ENCODE measurements around the gene PRH2. TPM values are rescaled to one million over a fixed set of nuclear protein-coding genes. Genes with fewer than 3 reads are reported as not detected.

Gene PRH2
- total RNA-seq, 2 experiments from 2014 or later = not detected

DNA sequence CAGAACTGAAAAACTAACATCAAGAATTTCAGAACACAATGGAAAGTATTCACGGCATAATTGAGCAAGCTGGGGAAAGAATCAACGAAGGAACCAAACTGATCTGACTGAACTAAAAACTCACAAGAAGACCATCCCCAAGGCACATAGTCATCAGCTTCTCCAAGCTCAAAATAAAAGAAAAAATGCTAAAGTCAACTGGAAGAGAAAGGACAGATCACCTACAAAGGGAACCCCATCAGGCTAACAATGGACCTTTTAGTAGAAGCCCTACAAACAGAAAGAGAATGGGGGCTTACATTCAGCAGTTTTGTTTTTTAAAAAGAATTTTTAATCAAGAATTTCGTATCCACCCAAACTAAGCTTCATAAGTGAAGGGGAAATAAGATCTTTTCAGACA, 45.9 kb downstream of the PRH2 start:
- CTCF ChIA-PET = no interaction called here
- H3K27me3 Mint-ChIP-seq = peaks cover 25% of the 10 kb centered on the region

DNA sequence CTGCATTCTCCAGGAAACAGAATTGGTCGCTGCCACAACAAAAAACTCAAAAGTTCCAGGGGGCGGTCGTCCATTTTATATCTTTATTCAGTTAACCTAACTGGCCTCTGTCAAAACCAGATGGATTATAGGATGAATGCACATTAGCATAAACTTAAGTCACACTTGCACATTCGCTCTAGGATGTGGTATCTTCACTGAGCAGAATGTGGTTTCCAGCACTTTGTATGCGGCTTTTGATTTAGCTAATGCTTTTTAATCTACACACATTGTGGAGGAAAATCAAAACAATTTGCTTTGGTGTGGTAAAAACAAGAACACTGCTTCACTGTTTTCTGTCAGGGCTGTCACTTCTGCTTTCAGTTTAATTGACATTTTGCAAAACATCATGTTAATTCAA, 53.2 kb downstream of the PRH2 start:
- H3K27me3 Mint-ChIP-seq = peaks cover 33% of the 10 kb centered on the region
- CTCF ChIA-PET = no interaction called here
- POLR2A ChIA-PET = interaction anchor here (1.7 kb wide), 1 partner anchor 189 kb away, joined by 6 read pairs; the partner anchor contains the start of gene SMIM10L1
- no peak overlapping the region for H3K4me3 Mint-ChIP-seq
- DNase-seq = peak; percentile 55
- H3K36me3 Mint-ChIP-seq (ENCODE audit: low read depth) = peaks cover 4% of the 10 kb centered on the region
- H3K27ac Mint-ChIP-seq = no peak overlapping the region
- no peaks in the 10 kb centered on the region for H3K9me3 Mint-ChIP-seq
- peaks cover 18% of the 10 kb centered on the region for H3K4me1 Mint-ChIP-seq

More for the DNA sequence above, 45.9 kb downstream of the PRH2 start:
- Mint-ChIP-seq H3K4me1 (no peaks in the 10 kb centered on the region), H3K9me3 (no peaks in the 10 kb centered on the region), H3K36me3 (ENCODE audit: low read depth) (peaks cover 4% of the 10 kb centered on the region), H3K27ac (no peak overlapping the region), H3K4me3 (no peak overlapping the region)
- no peak for DNase-seq
- POLR2A ChIA-PET = no interaction called here

Other genes starting within 250 kb of the PRH2 start
- gene YBX3, start 205.9 kb upstream of the PRH2 start, total RNA-seq = 10 to 100 TPM; 38.4 to 46.4 TPM
- gene TAS2R7, start 126.6 kb upstream of the PRH2 start, total RNA-seq = not detected
- not detected for gene TAS2R8, start 122.0 kb upstream of the PRH2 start, total RNA-seq
- not detected for gene TAS2R9, start 119.1 kb upstream of the PRH2 start, total RNA-seq
- gene TAS2R10, start 102.9 kb upstream of the PRH2 start, total RNA-seq = under 1 TPM; 0.30 to 0.35 TPM
- under 1 TPM; 0.68 to 0.98 TPM for gene PRR4, start 79.8 kb upstream of the PRH2 start, total RNA-seq
- gene PRH1, start 45.0 kb upstream of the PRH2 start, total RNA-seq = 10 to 100 TPM in 1 of 2 experiments, 1 to 10 TPM in 1; 9.7 to 10.8 TPM
- gene TAS2R13, start 19.7 kb upstream of the PRH2 start, total RNA-seq = under 1 TPM; 0.23 to 0.25 TPM
- gene TAS2R14, start 10.0 kb downstream of the PRH2 start, total RNA-seq = 1 to 10 TPM; 1.2 to 1.3 TPM
- gene TAS2R50, start 57.7 kb downstream of the PRH2 start, total RNA-seq = under 1 TPM; 0.25 to 0.73 TPM
- gene TAS2R20, start 69.1 kb downstream of the PRH2 start, total RNA-seq = under 1 TPM; 0.50 to 0.78 TPM
- 1 to 10 TPM; 1.1 to 1.3 TPM for gene TAS2R19, start 93.4 kb downstream of the PRH2 start, total RNA-seq
- gene TAS2R31, start 102.2 kb downstream of the PRH2 start, total RNA-seq = 1 to 10 TPM; 1.7 to 1.9 TPM
- under 1 TPM; 0.43 to 0.95 TPM for gene TAS2R46, start 133.1 kb downstream of the PRH2 start, total RNA-seq
- under 1 TPM; 0.55 to 0.63 TPM for gene TAS2R43, start 163.1 kb downstream of the PRH2 start, total RNA-seq
- 1 to 10 TPM; 1.6 to 1.7 TPM for gene TAS2R30, start 205.4 kb downstream of the PRH2 start, total RNA-seq
- 1 to 10 TPM; 8.3 TPM for gene SMIM10L1, start 242.0 kb downstream of the PRH2 start, total RNA-seq

All from activated CD4-positive, alpha-beta memory T cell treated with anti-CD3 and anti-CD28 coated beads, Interleukin-2, amount 10 ng/mL, durations not matched to agents 7 days and 5 days (primary cell).